Gastroesophageal sphincter (tissue), 4 donors: ENCODE results near the gene EHBP1L1. TPM values are rescaled to one million over a fixed set of nuclear protein-coding genes. Genes with fewer than 3 reads are reported as not detected.
A peak's percentile ranks its signal among the peaks of the same experiment; 100 is the strongest.

ENCODE experiments used
- ATAC-seq: fragments of 150-250 bp; one replicate; pipeline ENCODE4 v1.9.1; 2016; ENCODE audit warnings: mild to moderate bottlenecking, moderate library complexity
- H3K27ac ChIP-seq, 4 donors: fragments of 200-600 bp; sonication (generic) in 3 of 4; 1 replicate in 3 of 4; 2 replicates in 1 of 4; pipeline ENCODE4 v1.5.1; 2016 to 2019
- H3K27me3 ChIP-seq: fragments of 200-600 bp; sonication (generic); one replicate; pipeline ENCODE4 v1.5.1; 2019
- H3K36me3 ChIP-seq, 2 donors: fragments of 200-600 bp; sonication (generic); one replicate each; pipeline ENCODE4 v1.5.1; 2019; ENCODE audit warnings: control low read depth in 1 of 2
- H3K4me1 ChIP-seq, 3 donors: fragments of 200-600 bp; sonication (generic); 1 replicate in 2 of 3; 2 replicates in 1 of 3; pipeline ENCODE4 v1.5.1; 2016 to 2019; ENCODE audit warnings: control low read depth in 2 of 3
- H3K4me3 ChIP-seq, 2 donors: fragments of 200-600 bp; sonication (generic); one replicate each; pipeline ENCODE4 v1.5.1; 2019; ENCODE audit warnings: mild to moderate bottlenecking in 1 of 2, moderate library complexity in 1 of 2
- H3K9me3 ChIP-seq, 3 donors: fragments of 200-600 bp; sonication (generic); one replicate each; pipeline ENCODE4 v1.5.1; 2017 to 2019; ENCODE audit warnings: control low read depth in 2 of 3
- EP300 ChIP-seq: sonication (generic); formaldehyde crosslinking; IDR thresholded peaks from one replicate; pipeline ENCODE4 v1.6.1; 2017; ENCODE audit warnings: antibody characterized with exemption, mild to moderate bottlenecking
- POLR2A ChIP-seq, 2 donors: fragments of 450-650 bp; IDR thresholded peaks; one replicate each; pipeline ENCODE4 v1.6.1; 2017; ENCODE audit warnings: antibody characterized with exemption in 2 of 2, mild to moderate bottlenecking in 2 of 2, moderate library complexity in 1 of 2
- POLR2AphosphoS5 ChIP-seq: sonication (generic); formaldehyde crosslinking; IDR thresholded peaks from one replicate; pipeline ENCODE4 v1.6.1; 2017; ENCODE audit warnings: antibody characterized with exemption
- WGBS, 2 donors: methylation state at CpG; one replicate each; pipeline ENCODE4 v1.1.5; 2018; ENCODE audit warnings: low coverage in 1 of 2; 5-methylcytosine and 5-hydroxymethylcytosine counted together
- total RNA-seq, 4 donors: library from RNA; depleted of rRNA; stranded (reverse); fragments of >200 nt; gene quantifications; one replicate each; pipeline ENCODE4 v1.1.0, GENCODE V29; 2016
- TF ChIP-seq, protein P1 (sequence below), 4 experiments: fragments of 200-600 bp in 2 of 4; fragments of 450-650 bp in 2 of 4; sonication (generic) in 1 of 4; IDR thresholded peaks; one replicate each; pipeline ENCODE4 v1.5.1; 2017 to 2019; ENCODE audit warnings: antibody characterized with exemption in 4 of 4, mild to moderate bottlenecking in 2 of 4, moderate library complexity in 2 of 4

EHBP1L1 gene
- total RNA-seq, result 100 to 1,000 TPM; 172 to 329 (median 202) TPM

DNA sequence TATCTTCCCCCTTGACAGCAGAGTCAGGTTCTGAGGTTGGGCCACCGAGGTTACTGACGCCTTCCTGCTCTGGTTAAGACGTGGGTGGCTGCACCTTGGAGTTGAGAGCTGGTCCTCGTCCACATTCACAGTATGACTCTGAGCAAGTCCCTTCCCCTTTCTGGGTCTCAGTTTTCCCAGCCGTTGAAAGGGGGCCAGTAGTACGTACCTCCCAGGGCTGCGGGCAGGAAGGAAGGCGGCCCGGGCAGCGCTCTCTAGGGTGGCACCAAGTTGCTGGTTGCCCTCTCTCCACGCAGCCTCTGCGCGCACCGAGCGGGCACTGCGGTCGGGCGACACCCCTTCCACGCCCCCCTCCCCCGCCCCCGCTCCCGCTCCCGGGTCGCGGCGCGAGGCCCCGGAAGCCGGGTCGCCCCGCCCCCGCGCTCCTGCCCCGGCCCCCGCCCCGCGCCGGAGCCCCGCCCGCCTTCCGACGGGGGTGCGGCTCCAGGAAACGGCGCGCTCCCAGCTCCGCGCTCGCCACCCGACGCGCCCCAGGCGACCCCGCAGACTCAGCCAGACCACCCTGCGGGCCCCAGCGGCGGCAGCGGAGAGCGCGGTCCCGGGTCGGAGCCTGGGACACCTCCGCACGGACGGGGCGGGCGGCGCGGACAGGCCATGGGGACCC, at the start of gene EHBP1L1:
EHBP1L1 (plus strand) TSS at position 486 of the 664 bp plus-strand sequence. CDS start 250 bp downstream, outside the sequence.
- Histone ChIP-seq H3K4me3 (peak within 1 kb of the TSS; percentile 78 to 96), H3K4me1 (peaks cover 8 to 95% (median 52%) of the 10 kb centered on the region in 3 donors), H3K9me3 (no peaks in the 10 kb centered on the region), H3K27ac (peak within 1 kb of the TSS; percentile 96 to 99 (median 98)), H3K36me3 (peaks cover 0 to 27% of the 10 kb centered on the region in 2 donors), H3K27me3 (no peaks in the 10 kb centered on the region)
- ATAC-seq, result peak; percentile 39
- WGBS, 2 donors, result 0% methylated on average over 1 of the region's 69 CpGs; no CpG with 5 or more reads in 1 of the 2 donors
- peak; percentile 35 to 40 for TF ChIP-seq POLR2A (IDR thresholded peaks at IDR 0.05)
- no peak for TF ChIP-seq EP300
- TF ChIP-seq, protein P1, sequence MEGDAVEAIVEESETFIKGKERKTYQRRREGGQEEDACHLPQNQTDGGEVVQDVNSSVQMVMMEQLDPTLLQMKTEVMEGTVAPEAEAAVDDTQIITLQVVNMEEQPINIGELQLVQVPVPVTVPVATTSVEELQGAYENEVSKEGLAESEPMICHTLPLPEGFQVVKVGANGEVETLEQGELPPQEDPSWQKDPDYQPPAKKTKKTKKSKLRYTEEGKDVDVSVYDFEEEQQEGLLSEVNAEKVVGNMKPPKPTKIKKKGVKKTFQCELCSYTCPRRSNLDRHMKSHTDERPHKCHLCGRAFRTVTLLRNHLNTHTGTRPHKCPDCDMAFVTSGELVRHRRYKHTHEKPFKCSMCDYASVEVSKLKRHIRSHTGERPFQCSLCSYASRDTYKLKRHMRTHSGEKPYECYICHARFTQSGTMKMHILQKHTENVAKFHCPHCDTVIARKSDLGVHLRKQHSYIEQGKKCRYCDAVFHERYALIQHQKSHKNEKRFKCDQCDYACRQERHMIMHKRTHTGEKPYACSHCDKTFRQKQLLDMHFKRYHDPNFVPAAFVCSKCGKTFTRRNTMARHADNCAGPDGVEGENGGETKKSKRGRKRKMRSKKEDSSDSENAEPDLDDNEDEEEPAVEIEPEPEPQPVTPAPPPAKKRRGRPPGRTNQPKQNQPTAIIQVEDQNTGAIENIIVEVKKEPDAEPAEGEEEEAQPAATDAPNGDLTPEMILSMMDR (IDR thresholded peaks at IDR 0.05), result peak in 1 of 4 experiments; percentile 3
- TF ChIP-seq POLR2AphosphoS5, result peak; percentile 20

DNA sequence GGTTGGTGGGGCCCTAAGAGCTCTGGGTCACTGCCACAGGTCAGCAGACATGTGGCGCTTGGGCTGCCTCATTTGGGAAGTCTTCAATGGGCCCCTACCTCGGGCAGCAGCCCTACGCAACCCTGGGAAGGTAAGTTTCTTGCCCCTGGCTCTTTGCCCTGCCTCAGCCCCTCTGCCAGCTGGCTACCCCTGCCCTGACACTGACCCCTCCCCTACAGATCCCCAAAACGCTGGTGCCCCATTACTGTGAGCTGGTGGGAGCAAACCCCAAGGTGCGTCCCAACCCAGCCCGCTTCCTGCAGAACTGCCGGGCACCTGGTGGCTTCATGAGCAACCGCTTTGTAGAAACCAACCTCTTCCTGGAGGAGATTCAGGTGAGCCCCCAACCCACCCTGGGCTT, 49.1 kb upstream of the EHBP1L1 start:
- Histone ChIP-seq H3K4me1 (peaks cover 3 to 58% (median 14%) of the 10 kb centered on the region in 3 donors), H3K4me3 (no peak overlapping the region), H3K36me3 (peaks cover 0 to 58% of the 10 kb centered on the region in 2 donors), H3K27ac (peak overlapping the region in 1 of 4 donors; percentile 91), H3K9me3 (no peaks in the 10 kb centered on the region), H3K27me3 (no peaks in the 10 kb centered on the region)
- WGBS, 2 donors, result 92 to 95% methylated on average over 3 to 4 of the region's 8 CpGs
- TF ChIP-seq EP300 (no peak), POLR2AphosphoS5 (no peak), POLR2A (IDR thresholded peaks at IDR 0.05) (no peak)
- TF ChIP-seq, protein P1 (IDR thresholded peaks at IDR 0.05), result no peak
- ATAC-seq, result no peak

DNA sequence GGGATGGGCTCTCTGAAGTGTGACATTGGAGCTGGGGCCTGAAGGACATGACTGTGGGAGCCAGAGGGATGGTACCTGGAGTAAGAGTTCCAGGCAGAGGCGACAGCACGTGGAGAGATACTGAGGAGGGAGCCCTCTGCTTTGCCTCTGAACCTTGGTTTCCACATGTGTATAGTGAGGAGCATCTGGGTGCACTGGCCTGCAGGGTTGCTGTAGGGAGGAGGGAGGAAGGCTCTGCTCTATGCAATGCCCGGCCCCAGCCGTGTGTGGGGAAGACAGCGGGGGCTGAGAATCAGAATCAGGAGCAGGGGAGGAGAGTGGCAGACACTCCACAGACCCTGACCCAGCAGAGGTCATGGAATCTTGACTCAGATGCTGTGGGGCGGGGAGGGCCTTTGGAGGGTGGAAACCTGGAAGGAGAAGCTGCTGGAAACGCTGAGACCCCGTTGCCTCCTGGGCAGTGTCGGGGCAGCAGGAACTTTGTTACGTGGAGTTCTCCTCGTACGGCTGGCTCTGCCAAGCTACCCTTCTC, 47.0 kb upstream of the EHBP1L1 start:
- ATAC-seq, result no peak
- Histone ChIP-seq H3K9me3 (no peaks in the 10 kb centered on the region), H3K4me1 (peaks cover 3 to 58% (median 14%) of the 10 kb centered on the region in 3 donors), H3K36me3 (peaks cover 0 to 80% of the 10 kb centered on the region in 2 donors), H3K27ac (peak overlapping the region in 2 of 4 donors; percentile 12 to 14), H3K4me3 (no peak overlapping the region), H3K27me3 (no peaks in the 10 kb centered on the region)
- WGBS, 2 donors, result 79 to 93% methylated on average over 2 to 11 of the region's 12 CpGs
- TF ChIP-seq POLR2A (IDR thresholded peaks at IDR 0.05) (no peak), POLR2AphosphoS5 (no peak), EP300 (no peak)

DNA sequence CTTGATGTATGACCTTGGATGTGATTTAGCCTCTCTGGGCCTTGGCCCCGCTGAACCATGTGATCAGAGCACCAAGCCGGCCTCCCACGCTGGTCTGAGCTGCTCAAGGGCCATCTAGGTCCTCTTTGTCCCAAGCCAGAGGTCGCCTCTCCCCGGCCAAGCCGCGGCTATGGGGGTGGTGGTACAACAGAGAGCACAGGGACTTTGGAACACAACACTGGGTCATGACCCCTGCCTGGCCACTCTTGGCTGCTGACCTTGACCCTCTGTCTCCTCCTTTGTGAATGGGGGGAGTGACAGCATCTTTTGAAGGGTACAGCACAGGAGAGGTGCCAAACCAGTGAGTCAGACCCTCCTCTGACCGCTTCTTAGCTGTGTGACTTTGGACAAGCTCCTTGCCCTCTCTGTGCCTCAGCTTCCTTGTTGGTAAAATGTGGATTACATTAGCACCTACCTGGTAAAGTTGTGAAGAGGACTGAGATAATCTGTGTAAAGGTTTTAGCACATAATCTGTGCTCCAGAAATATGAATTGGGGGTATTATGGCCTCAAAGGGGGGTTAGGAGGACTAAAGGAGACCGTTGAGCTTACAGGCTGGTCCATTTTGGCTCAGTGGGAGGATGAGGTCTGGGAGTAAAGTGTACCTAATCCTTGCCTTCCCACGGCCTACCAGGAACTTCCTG, 46.2 kb upstream of the EHBP1L1 start:
- WGBS, 2 donors, result 46% methylated on average over 2 of the region's 10 CpGs; no CpG with 5 or more reads in 1 of the 2 donors
- TF ChIP-seq POLR2AphosphoS5 (no peak), EP300 (no peak), POLR2A (IDR thresholded peaks at IDR 0.05) (no peak)
- TF ChIP-seq, protein P1 (IDR thresholded peaks at IDR 0.05), result no peak
- peak overlapping the region in 2 of 4 donors; percentile 12 to 14 for H3K27ac ChIP-seq
- H3K4me3 ChIP-seq, result no peak overlapping the region
- no peak for ATAC-seq
- peaks cover 3 to 50% (median 8%) of the 10 kb centered on the region in 3 donors for H3K4me1 ChIP-seq
- H3K27me3 ChIP-seq, result no peaks in the 10 kb centered on the region
- H3K9me3 ChIP-seq, result no peaks in the 10 kb centered on the region
- peaks cover 0 to 87% of the 10 kb centered on the region in 2 donors for H3K36me3 ChIP-seq

DNA sequence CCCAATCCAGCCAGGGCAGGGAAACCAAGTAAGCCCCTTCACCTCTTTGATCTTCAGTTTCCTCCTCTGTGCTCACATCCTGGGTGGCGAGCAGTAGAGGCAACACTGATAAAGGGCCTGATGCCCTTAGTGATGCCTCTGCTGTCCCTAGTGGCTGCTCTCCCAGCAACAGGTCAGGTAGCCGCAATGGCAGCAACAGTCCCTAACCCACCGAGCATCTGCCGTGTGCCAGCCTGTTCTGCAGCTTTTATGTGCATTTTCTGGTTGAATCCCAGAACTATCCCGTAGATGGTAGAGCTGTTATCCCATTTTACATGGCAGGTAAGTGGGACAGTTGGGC, 45.7 kb upstream of the EHBP1L1 start:
- peaks cover 0 to 92% of the 10 kb centered on the region in 2 donors for H3K36me3 ChIP-seq
- ATAC-seq, result no peak
- H3K9me3 ChIP-seq, result no peaks in the 10 kb centered on the region
- H3K4me1 ChIP-seq, result peaks cover 3 to 50% (median 8%) of the 10 kb centered on the region in 3 donors
- 73 to 83% methylated on average over 1 to 3 of the region's 5 CpGs for WGBS, 2 donors
- TF ChIP-seq, protein P1 (IDR thresholded peaks at IDR 0.05), result no peak
- TF ChIP-seq EP300 (no peak), POLR2A (IDR thresholded peaks at IDR 0.05) (no peak)
- no peak overlapping the region for H3K4me3 ChIP-seq
- H3K27me3 ChIP-seq, result no peaks in the 10 kb centered on the region
- peak overlapping the region in 2 of 4 donors; percentile 4 to 19 for H3K27ac ChIP-seq
